Breast epithelium (tissue), 4 donors: Measurements from ENCODE around the gene HMCN2. TPM values are rescaled to one million over a fixed set of nuclear protein-coding genes. Genes with fewer than 3 reads are reported as not detected.

Source experiments
- DNase-seq, 2 donors: peaks; one replicate each; pipeline ENCODE4 v3.0.0-alpha.2; 2019; ENCODE audit warnings: low spot score in 2 of 2
- H3K27ac ChIP-seq, 2 donors: fragments of 200-600 bp; sonication (generic) in 1 of 2; one replicate each; pipeline ENCODE4 v1.5.1; 2016 to 2019; ENCODE audit warnings: mild to moderate bottlenecking in 1 of 2
- H3K27me3 ChIP-seq, 2 donors: fragments of 200-600 bp; sonication (generic) in 1 of 2; one replicate each; pipeline versions ENCODE4 v1.5.1 to v1.6.0; 2017 to 2019; ENCODE audit warnings: control low read depth in 1 of 2, mild to moderate bottlenecking in 1 of 2
- H3K36me3 ChIP-seq: fragments of 200-600 bp; one replicate; pipeline ENCODE4 v1.5.1; 2019
- H3K4me1 ChIP-seq, 2 donors: fragments of 200-600 bp; sonication (generic); one replicate each; pipeline ENCODE4 v1.5.1; 2016 to 2019; ENCODE audit warnings: control low read depth in 1 of 2
- H3K4me3 ChIP-seq, 3 donors: fragments of 200-600 bp; sonication (generic); 1 replicate in 2 of 3; 2 replicates in 1 of 3; pipeline ENCODE4 v1.5.1; 2016 to 2019; ENCODE audit warnings: mild to moderate bottlenecking in 3 of 3, moderate library complexity in 2 of 3
- H3K9me3 ChIP-seq, 2 donors: fragments of 200-600 bp; sonication (generic) in 1 of 2; one replicate each; pipeline ENCODE4 v1.5.1; 2016 to 2019; ENCODE audit warnings: control low read depth in 1 of 2
- CTCF ChIP-seq, 3 donors: fragments of 450-650 bp; IDR thresholded peaks; one replicate each; pipeline ENCODE4 v1.5.1; 2016 to 2017; ENCODE audit warnings: antibody characterized with exemption in 3 of 3, mild to moderate bottlenecking in 3 of 3, moderate library complexity in 3 of 3
- POLR2A ChIP-seq: fragments of 450-650 bp; IDR thresholded peaks from one replicate; pipeline ENCODE4 v1.6.1; 2016; ENCODE audit warnings: antibody characterized with exemption, mild to moderate bottlenecking, moderate library complexity
- POLR2AphosphoS5 ChIP-seq, 3 donors: sonication (generic); formaldehyde crosslinking; IDR thresholded peaks; one replicate each; pipeline ENCODE4 v1.6.1; 2017; ENCODE audit warnings: antibody characterized with exemption in 3 of 3
- intact Hi-C: fragments of 100-400 bp; cut with DNase I; formaldehyde crosslinking; loops from one replicate; pipeline ENCODE4 v1.15.1; 2023; ENCODE audit warnings: low total_unique reads
- total RNA-seq, 3 donors: library from RNA; depleted of rRNA; stranded (reverse); fragments of >200 nt; gene quantifications; one replicate each; pipeline ENCODE4 v1.1.0, GENCODE V29; 2016

HMCN2 gene
- total RNA-seq, 3 donors from 2014 or later: 0.29 to 3.8 (median 0.98) TPM

DNA sequence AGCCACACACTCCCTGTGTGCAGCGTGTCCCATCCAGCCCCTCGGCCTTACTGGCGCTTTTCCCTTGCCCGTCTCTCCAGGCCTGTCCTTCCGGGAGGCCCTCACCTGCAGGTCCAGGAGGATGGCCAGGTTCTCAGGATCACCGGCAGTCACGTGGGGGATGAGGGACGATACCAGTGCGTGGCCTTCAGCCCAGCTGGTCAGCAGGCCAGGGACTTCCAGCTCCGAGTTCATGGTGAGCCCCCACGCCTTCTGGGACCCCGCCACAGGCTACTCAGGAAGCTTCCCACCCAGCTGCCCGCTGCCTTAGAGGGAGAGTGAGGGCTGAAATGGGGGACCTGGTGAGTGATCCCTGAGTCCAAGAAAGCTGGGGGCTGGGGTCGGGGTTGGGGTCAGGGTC, 85.8 kb downstream of the HMCN2 start:
- Histone ChIP-seq H3K4me1 (no peaks in the 10 kb centered on the region), H3K27me3 (no peaks in the 10 kb centered on the region), H3K4me3 (no peak overlapping the region), H3K36me3 (no peaks in the 10 kb centered on the region), H3K27ac (no peak overlapping the region), H3K9me3 (no peaks in the 10 kb centered on the region)
- no peak for DNase-seq
- intact Hi-C loops: no loop called here
- TF ChIP-seq POLR2AphosphoS5 (IDR thresholded peaks at IDR 0.05) (no peak), CTCF (IDR thresholded peaks at IDR 0.05) (no peak), POLR2A (no peak)

DNA sequence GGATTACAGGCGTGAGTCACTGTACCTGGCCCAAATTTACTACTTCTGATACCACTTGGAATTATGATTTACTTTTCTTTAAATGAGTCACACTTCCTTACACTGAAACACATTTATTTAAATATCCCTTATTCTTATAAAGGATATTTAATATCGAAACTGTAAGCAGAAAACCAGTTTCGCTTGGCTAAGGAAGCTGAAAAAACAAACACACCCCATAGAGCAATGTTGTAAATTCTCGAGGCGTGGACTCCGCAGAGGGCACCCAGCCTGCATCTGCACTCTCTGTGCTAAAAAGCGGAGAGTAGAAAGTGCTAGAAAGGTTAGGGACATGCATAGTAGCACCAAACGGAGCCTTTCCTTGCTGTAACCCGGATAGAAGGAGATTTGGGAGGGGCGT, 86.5 kb downstream of the HMCN2 start:
- Histone ChIP-seq H3K4me1 (no peaks in the 10 kb centered on the region), H3K36me3 (no peaks in the 10 kb centered on the region), H3K9me3 (no peaks in the 10 kb centered on the region), H3K4me3 (no peak overlapping the region), H3K27ac (no peak overlapping the region), H3K27me3 (no peaks in the 10 kb centered on the region)
- intact Hi-C loops: no loop called here
- TF ChIP-seq POLR2A: no peak
- TF ChIP-seq POLR2AphosphoS5 (IDR thresholded peaks at IDR 0.05): no peak
- no peak for TF ChIP-seq CTCF (IDR thresholded peaks at IDR 0.05)
- no peak for DNase-seq

DNA sequence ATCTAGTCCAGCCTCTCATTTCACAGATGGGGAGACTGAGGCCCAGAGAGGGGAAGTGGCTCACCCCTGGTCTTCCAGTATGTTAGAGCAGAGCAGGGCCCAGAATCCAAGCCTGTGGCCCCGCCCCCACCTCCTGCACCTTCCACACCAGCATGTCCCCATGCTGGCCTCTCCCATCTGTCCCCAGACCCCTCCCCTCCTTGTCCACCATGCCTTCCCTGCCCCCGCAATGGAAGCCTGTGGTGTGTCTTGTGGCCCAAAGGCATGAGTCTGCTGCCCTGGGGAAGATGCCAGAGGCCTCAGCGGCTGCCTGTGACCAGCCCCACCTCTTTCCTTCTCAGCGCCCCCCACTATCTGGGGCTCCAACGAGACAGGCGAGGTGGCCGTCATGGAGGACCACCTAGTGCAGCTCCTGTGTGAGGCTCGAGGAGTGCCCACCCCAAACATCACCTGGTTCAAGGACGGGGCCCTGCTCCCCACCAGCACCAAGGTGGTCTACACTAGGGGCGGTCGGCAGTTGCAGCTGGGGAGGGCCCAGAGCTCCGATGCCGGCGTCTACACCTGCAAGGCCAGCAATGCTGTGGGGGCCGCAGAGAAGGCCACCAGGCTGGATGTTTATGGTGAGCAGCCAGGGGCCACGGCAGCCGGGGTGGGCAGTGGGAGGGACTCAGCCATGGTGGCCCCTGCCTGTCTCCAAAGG, 87.2 kb downstream of the HMCN2 start:
- DNase-seq: no peak
- no peaks in the 10 kb centered on the region for H3K27me3 ChIP-seq
- no peak overlapping the region for H3K4me3 ChIP-seq
- intact Hi-C loops: no loop called here
- no peak overlapping the region for H3K27ac ChIP-seq
- H3K4me1 ChIP-seq: no peaks in the 10 kb centered on the region
- TF ChIP-seq POLR2AphosphoS5 (IDR thresholded peaks at IDR 0.05) (no peak), CTCF (IDR thresholded peaks at IDR 0.05) (no peak), POLR2A (no peak)
- no peaks in the 10 kb centered on the region for H3K36me3 ChIP-seq
- H3K9me3 ChIP-seq: no peaks in the 10 kb centered on the region

GRCh38 chr9:130354378-130354777, 88.8 kb downstream of the HMCN2 start:
- Histone ChIP-seq H3K4me3 (no peak overlapping the region), H3K9me3 (no peaks in the 10 kb centered on the region), H3K27me3 (no peaks in the 10 kb centered on the region), H3K36me3 (no peaks in the 10 kb centered on the region), H3K27ac (no peak overlapping the region), H3K4me1 (no peaks in the 10 kb centered on the region)
- intact Hi-C loops: no loop called here
- DNase-seq: no peak
- TF ChIP-seq CTCF (IDR thresholded peaks at IDR 0.05): no peak
- no peak for TF ChIP-seq POLR2A
- no peak for TF ChIP-seq POLR2AphosphoS5 (IDR thresholded peaks at IDR 0.05)

GRCh38 chr9:130354806-130355205, 89.2 kb downstream of the HMCN2 start:
- H3K9me3 ChIP-seq: no peaks in the 10 kb centered on the region
- no peaks in the 10 kb centered on the region for H3K36me3 ChIP-seq
- H3K27ac ChIP-seq: no peak overlapping the region
- no peak overlapping the region for H3K4me3 ChIP-seq
- H3K4me1 ChIP-seq: no peaks in the 10 kb centered on the region
- intact Hi-C loops: no loop called here
- TF ChIP-seq CTCF (IDR thresholded peaks at IDR 0.05): no peak
- no peak for TF ChIP-seq POLR2A
- H3K27me3 ChIP-seq: no peaks in the 10 kb centered on the region
- no peak for DNase-seq
